Transverse colon (tissue), 4 donors: ENCODE data around the gene FRMD6.

Experiments used
- CTCF ChIP-seq, 5 experiments: fragments of 200-600 bp in 3 of 5; fragments of 450-650 bp in 2 of 5; sonication (generic) in 3 of 5; IDR thresholded peaks; 1 replicate in 2 of 5; 2 replicates in 3 of 5; pipeline ENCODE4 v1.5.1; 2016 to 2017; ENCODE audit warnings: antibody characterized with exemption in 5 of 5, inconsistent platforms in 3 of 5, mild to moderate bottlenecking in 2 of 5, moderate library complexity in 1 of 5
- POLR2AphosphoS5 ChIP-seq, 3 donors: sonication (generic); formaldehyde crosslinking; IDR thresholded peaks; one replicate each; pipeline ENCODE4 v1.6.1; 2016; ENCODE audit warnings: antibody characterized with exemption in 3 of 3

DNA sequence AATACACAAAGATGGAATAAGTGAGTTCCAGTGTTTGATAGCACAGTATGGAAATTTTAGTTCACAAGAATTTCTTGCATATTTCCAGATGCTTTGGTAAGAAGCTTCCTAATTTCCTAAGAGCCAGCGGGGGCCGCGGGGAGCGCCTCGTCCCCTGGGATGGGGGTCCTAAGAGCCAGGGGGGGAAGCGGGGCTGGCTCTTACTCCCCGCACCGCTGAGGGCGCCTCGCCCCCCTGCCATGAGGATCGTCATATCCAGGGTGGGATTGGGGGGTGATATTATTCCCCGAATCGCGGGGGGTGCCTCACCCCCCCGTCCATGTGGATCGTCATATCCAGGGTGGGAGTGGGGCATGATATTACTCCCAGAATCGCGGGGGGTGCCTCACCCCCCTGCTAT, 108.2 kb downstream of the FRMD6 start:
- TF ChIP-seq POLR2AphosphoS5 (IDR thresholded peaks at IDR 0.05) (no peak), CTCF (IDR thresholded peaks at IDR 0.05) (no peak)
